ENCODE results near the gene SLC48A1.
A peak's percentile ranks its signal among the peaks of the same experiment; 100 is the strongest.

SLC48A1 gene

DNA sequence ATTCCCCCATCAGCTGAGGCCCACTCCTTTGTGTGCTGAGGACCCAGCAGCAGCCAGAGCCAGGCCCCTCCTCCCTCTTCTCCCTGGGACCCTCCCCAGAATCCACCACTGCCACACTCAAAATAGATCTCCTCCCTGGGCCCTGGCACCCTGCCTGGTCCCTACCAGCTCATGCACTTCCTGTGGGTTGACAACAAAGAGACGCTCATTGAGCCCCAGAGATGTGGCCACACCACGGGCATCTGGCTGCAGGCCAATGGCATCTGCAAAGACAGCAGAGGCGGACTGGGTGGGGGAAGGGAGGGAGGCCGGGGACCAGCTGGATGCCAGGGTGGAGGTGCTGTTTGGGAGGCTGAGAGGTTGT is 31.7 kb upstream of the SLC48A1 start:
- H3K4me1 Mint-ChIP-seq = peaks cover 84% of the 10 kb centered on the region
- H3K27ac Mint-ChIP-seq = no peak overlapping the region
- no peaks in the 10 kb centered on the region for H3K36me3 Mint-ChIP-seq (ENCODE audit: low read depth)
- no peak for DNase-seq
- no peak overlapping the region for H3K4me3 Mint-ChIP-seq
- H3K9me3 Mint-ChIP-seq = no peaks in the 10 kb centered on the region
- TF ChIP-seq, protein P1, sequence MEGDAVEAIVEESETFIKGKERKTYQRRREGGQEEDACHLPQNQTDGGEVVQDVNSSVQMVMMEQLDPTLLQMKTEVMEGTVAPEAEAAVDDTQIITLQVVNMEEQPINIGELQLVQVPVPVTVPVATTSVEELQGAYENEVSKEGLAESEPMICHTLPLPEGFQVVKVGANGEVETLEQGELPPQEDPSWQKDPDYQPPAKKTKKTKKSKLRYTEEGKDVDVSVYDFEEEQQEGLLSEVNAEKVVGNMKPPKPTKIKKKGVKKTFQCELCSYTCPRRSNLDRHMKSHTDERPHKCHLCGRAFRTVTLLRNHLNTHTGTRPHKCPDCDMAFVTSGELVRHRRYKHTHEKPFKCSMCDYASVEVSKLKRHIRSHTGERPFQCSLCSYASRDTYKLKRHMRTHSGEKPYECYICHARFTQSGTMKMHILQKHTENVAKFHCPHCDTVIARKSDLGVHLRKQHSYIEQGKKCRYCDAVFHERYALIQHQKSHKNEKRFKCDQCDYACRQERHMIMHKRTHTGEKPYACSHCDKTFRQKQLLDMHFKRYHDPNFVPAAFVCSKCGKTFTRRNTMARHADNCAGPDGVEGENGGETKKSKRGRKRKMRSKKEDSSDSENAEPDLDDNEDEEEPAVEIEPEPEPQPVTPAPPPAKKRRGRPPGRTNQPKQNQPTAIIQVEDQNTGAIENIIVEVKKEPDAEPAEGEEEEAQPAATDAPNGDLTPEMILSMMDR (IDR thresholded peaks at IDR 0.05) = no peak
- H3K27me3 Mint-ChIP-seq (ENCODE audit: low read depth, poor library complexity) = no peaks in the 10 kb centered on the region

DNA sequence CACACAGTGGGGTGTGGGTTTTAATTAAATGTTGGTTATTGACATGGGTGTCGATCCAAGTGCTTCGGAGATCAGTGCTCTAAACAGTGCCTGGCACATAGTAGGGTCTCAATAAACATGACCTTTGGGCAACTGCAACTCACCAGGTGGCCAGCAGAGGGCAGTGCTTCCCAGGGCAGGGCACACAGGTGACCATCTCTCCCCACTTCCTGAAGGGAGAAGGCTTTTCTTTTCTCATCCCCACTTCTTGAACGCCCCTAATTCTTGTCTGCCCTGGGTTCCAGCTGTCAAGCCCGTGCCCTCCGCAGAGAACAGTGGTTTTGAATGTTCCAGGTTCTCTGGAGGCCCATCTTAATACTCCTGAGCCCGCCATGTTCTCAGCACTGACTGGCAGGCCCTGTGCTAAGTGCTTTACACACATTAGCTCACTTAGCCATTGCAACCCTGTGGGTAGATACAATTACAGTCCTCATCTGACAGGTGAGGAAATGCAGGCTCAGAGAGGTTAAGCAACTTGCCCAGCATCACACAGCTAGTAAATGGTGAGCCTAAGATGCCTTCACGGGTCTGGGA is 30.7 kb upstream of the SLC48A1 start:
- no peaks in the 10 kb centered on the region for H3K9me3 Mint-ChIP-seq
- peak; percentile 76 for DNase-seq
- H3K27me3 Mint-ChIP-seq (ENCODE audit: low read depth, poor library complexity) = no peaks in the 10 kb centered on the region
- H3K36me3 Mint-ChIP-seq (ENCODE audit: low read depth) = peaks cover 5% of the 10 kb centered on the region
- H3K4me1 Mint-ChIP-seq = peaks cover 86% of the 10 kb centered on the region
- H3K4me3 Mint-ChIP-seq = no peak overlapping the region
- no peak overlapping the region for H3K27ac Mint-ChIP-seq
- TF ChIP-seq, protein P1 (IDR thresholded peaks at IDR 0.05) = peak; percentile 99

DNA sequence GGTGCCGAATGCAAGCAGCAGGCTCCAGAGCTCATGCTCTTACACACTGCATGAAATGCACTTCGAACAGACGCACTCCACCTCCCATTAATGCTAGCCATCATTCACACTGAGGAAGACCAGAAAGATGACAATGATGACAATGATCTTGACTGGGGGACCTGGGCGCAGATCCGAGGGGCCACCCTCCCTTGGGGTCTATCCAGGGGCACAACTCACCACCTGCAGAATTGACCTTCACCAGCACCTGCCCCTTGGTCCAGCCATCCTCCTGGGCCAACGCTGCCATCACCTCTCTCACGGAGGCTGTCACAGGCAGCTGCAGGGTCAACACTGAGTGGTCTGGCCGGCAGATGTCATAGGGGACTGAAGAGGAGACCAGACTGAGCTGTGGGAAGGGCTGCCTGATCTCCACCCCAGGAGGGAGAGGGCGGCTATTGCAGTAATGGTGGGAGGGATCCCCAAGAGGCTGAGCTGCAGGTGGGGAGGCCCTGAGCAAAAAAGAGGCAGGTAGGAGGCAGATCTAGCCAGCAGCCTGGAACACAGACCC is 29.7 kb upstream of the SLC48A1 start:
- Mint-ChIP-seq H3K36me3 (ENCODE audit: low read depth) (peaks cover 8% of the 10 kb centered on the region), H3K27me3 (ENCODE audit: low read depth, poor library complexity) (no peaks in the 10 kb centered on the region), H3K4me1 (peaks cover 76% of the 10 kb centered on the region), H3K4me3 (no peak overlapping the region), H3K27ac (peak overlapping the region; percentile 40), H3K9me3 (no peaks in the 10 kb centered on the region)
- TF ChIP-seq, protein P1 (IDR thresholded peaks at IDR 0.05) = no peak
- DNase-seq = no peak

DNA sequence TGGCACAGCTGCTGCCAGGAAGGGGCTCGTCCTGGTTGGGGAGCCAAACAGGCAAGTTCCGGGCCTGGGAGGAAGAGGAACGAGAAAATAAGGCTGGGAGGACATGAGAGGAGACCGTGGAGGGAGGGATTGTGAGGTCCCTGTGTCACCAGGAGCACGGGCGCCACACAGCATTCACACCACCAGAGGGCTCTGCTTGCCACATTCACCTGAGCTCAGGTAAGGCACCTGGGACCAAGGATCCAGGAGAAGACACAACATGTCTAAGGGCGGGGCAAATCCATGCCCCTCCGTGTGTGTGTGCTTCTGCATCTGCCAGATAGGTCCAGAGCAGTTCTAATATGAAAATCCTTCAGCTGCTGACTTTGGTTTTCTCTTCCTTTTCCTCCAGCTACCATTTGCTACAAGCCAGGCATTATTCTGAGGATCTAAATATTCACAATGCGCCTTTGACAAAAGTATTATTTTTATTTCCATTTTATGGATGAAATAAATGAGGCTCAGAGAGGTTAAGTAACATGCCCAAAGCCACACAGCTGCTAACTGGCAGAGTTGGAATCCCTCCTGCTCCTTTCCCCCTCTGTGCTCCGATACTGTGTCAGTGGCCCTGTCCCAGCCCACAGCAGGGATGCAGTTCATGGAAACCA is 28.9 kb upstream of the SLC48A1 start:
- Mint-ChIP-seq H3K36me3 (ENCODE audit: low read depth) (peaks cover 15% of the 10 kb centered on the region), H3K27me3 (ENCODE audit: low read depth, poor library complexity) (no peaks in the 10 kb centered on the region), H3K4me3 (no peak overlapping the region), H3K9me3 (no peaks in the 10 kb centered on the region), H3K4me1 (peaks cover 72% of the 10 kb centered on the region), H3K27ac (no peak overlapping the region)
- TF ChIP-seq, protein P1 (IDR thresholded peaks at IDR 0.05) = peak; percentile 38
- DNase-seq = no peak

DNA sequence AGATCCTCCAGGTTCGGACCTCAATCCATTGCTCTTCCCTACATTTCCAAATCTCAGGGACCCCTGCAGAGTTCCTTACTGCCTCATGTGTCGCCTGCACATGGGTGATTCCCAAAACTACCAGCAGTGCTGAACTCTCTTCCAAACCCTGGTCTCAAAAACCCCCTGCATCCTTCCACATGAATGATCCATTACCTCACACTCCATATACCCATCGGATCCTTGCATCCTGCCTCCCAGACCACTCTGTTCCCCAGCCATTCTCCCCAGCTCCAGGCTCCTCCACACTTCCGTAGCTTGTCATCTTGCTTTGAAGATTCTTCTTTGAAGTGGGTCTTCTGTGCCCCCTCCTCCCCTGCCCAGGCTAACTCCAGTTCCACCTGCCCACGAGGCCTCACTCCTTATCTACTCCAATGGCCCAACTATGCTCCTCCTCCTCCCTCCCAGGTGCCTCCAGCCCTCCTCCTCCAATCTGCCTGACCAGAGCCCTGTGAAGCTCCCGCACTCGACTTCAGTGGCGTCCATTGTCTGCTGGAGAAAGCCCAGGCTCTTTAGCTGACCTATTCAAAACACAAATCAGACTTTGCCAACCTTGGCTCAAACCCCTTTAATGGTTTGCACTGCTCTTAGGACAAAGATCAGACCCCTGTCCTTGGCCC is 28.1 kb upstream of the SLC48A1 start:
- TF ChIP-seq, protein P1 (IDR thresholded peaks at IDR 0.05) = no peak
- H3K4me3 Mint-ChIP-seq = no peak overlapping the region
- DNase-seq = no peak
- no peaks in the 10 kb centered on the region for H3K9me3 Mint-ChIP-seq
- no peaks in the 10 kb centered on the region for H3K27me3 Mint-ChIP-seq (ENCODE audit: low read depth, poor library complexity)
- peaks cover 70% of the 10 kb centered on the region for H3K4me1 Mint-ChIP-seq
- H3K36me3 Mint-ChIP-seq (ENCODE audit: low read depth) = peaks cover 15% of the 10 kb centered on the region
- H3K27ac Mint-ChIP-seq = peak overlapping the region; percentile 13

All from nephron progenitor cell (in vitro differentiated cells).